Measurements from ENCODE around the gene CAMSAP1. TPM values are rescaled to one million over a fixed set of nuclear protein-coding genes. Genes with fewer than 3 reads are reported as not detected.

CAMSAP1 gene
- polyA plus RNA-seq, 1 donor from 2014 or later = 58.5 TPM

- Histone ChIP-seq H3K9me3 (ENCODE audit: low read length) (no peaks in the 10 kb centered on the region), H3K27ac (ENCODE audit: low read length) (no peak overlapping the region), H3K79me2 (replicated peaks; ENCODE audit: insufficient read depth, low read length) (peaks cover 20% of the 10 kb centered on the region), H3K36me3 (ENCODE audit: insufficient read depth, low read length) (no peaks in the 10 kb centered on the region), H3K9me2 (ENCODE audit: insufficient read depth, low read length) (no peaks in the 10 kb centered on the region), H2AFZ (ENCODE audit: low read depth, low read length) (no peak overlapping the region), H3K27me3 (ENCODE audit: insufficient read depth, low read depth, low read length) (no peaks in the 10 kb centered on the region), H4K20me1 (ENCODE audit: insufficient read depth) (no peaks in the 10 kb centered on the region), H3K4me3 (ENCODE audit: low read length) (no peak overlapping the region), H3K9ac (ENCODE audit: low read length) (no peak overlapping the region), H3K4me2 (ENCODE audit: low read length) (no peak overlapping the region), H3F3A (ENCODE audit: insufficient read depth, low read length, poor library complexity, severe bottlenecking) (no peaks in the 10 kb centered on the region)
- TF ChIP-seq SMC3 (conservative IDR thresholded peaks at IDR 0.05; ENCODE audit: poor library complexity) (no peak), CTCF (IDR thresholded peaks at IDR 0.05; ENCODE audit: poor library complexity, severe bottlenecking) (no peak), POLR2AphosphoS5 (IDR thresholded peaks at IDR 0.05) (no peak), RAD21 (conservative IDR thresholded peaks at IDR 0.05) (no peak), EP300 (conservative IDR thresholded peaks at IDR 0.05; ENCODE audit: poor library complexity, severe bottlenecking) (no peak), TAF1 (IDR thresholded peaks at IDR 0.05; ENCODE audit: low read depth) (no peak), MXI1 (conservative IDR thresholded peaks at IDR 0.05; ENCODE audit: poor library complexity, severe bottlenecking) (no peak), REST (IDR thresholded peaks at IDR 0.05; ENCODE audit: borderline replicate concordance) (no peak), EZH2 (IDR thresholded peaks at IDR 0.05; ENCODE audit: borderline replicate concordance, insufficient read depth, low read length, poor library complexity, severe bottlenecking) (no peak)
These were observed 66.8 kb downstream of the CAMSAP1 start for GRCh38 chr9:135840539-135840938.

- Histone ChIP-seq H3K27ac (ENCODE audit: low read length) (no peak overlapping the region), H4K20me1 (ENCODE audit: insufficient read depth) (no peaks in the 10 kb centered on the region), H3K4me3 (ENCODE audit: low read length) (no peak overlapping the region), H3K9me2 (ENCODE audit: insufficient read depth, low read length) (no peaks in the 10 kb centered on the region), H3K9me3 (ENCODE audit: low read length) (no peaks in the 10 kb centered on the region), H3K4me2 (ENCODE audit: low read length) (no peak overlapping the region), H3K9ac (ENCODE audit: low read length) (no peak overlapping the region), H3K79me2 (replicated peaks; ENCODE audit: insufficient read depth, low read length) (peaks cover 20% of the 10 kb centered on the region), H3F3A (ENCODE audit: insufficient read depth, low read length, poor library complexity, severe bottlenecking) (no peaks in the 10 kb centered on the region), H2AFZ (ENCODE audit: low read depth, low read length) (no peak overlapping the region), H3K27me3 (ENCODE audit: insufficient read depth, low read depth, low read length) (no peaks in the 10 kb centered on the region), H3K36me3 (ENCODE audit: insufficient read depth, low read length) (no peaks in the 10 kb centered on the region)
- TF ChIP-seq SMC3 (conservative IDR thresholded peaks at IDR 0.05; ENCODE audit: poor library complexity) (no peak), MXI1 (conservative IDR thresholded peaks at IDR 0.05; ENCODE audit: poor library complexity, severe bottlenecking) (no peak), TAF1 (IDR thresholded peaks at IDR 0.05; ENCODE audit: low read depth) (no peak), EZH2 (IDR thresholded peaks at IDR 0.05; ENCODE audit: borderline replicate concordance, insufficient read depth, low read length, poor library complexity, severe bottlenecking) (no peak), CTCF (IDR thresholded peaks at IDR 0.05; ENCODE audit: poor library complexity, severe bottlenecking) (no peak), POLR2AphosphoS5 (IDR thresholded peaks at IDR 0.05) (no peak)
These were observed 67.2 kb downstream of the CAMSAP1 start for GRCh38 chr9:135840107-135840506.

Measured in neural cell (in vitro differentiated cells).